Effector memory CD4-positive, alpha-beta T cell (primary cell): ENCODE results near the gene DOCK3.

Experiments
- DNase-seq, 3 donors: peaks; one replicate each; pipeline ENCODE4 v3.0.0-alpha.2; 2020
- H3K27ac ChIP-seq: 2 replicates; pipeline ENCODE4 v1.7.0; 2013; ENCODE audit warnings: mild to moderate bottlenecking, low read length, moderate library complexity; ENCODE audit not compliant: insufficient read depth, poor library complexity, severe bottlenecking
- H3K27me3 ChIP-seq: replicated peaks from 2 replicates; pipeline ENCODE4 v1.7.0; 2013; ENCODE audit warnings: mild to moderate bottlenecking, low read length; ENCODE audit not compliant: insufficient read depth, control insufficient read depth, poor library complexity, severe bottlenecking
- H3K36me3 ChIP-seq: 2 replicates; pipeline ENCODE4 v1.7.0; 2013; ENCODE audit warnings: mild to moderate bottlenecking, low read length, moderate library complexity; ENCODE audit not compliant: control insufficient read depth, insufficient read depth
- H3K4me1 ChIP-seq: 2 replicates; pipeline ENCODE4 v1.7.0; 2013; ENCODE audit warnings: low read length, mild to moderate bottlenecking; ENCODE audit not compliant: control insufficient read depth, insufficient read depth, poor library complexity, severe bottlenecking
- H3K4me3 ChIP-seq: 2 replicates; pipeline ENCODE4 v1.7.0; 2013; ENCODE audit warnings: low read length, low read depth, mild to moderate bottlenecking; ENCODE audit not compliant: insufficient read depth, poor library complexity, severe bottlenecking
- H3K9me3 ChIP-seq: 2 replicates; pipeline ENCODE4 v1.7.0; 2013; ENCODE audit warnings: mild to moderate bottlenecking, low read length, moderate library complexity; ENCODE audit not compliant: control insufficient read depth

DOCK3 gene

DNA sequence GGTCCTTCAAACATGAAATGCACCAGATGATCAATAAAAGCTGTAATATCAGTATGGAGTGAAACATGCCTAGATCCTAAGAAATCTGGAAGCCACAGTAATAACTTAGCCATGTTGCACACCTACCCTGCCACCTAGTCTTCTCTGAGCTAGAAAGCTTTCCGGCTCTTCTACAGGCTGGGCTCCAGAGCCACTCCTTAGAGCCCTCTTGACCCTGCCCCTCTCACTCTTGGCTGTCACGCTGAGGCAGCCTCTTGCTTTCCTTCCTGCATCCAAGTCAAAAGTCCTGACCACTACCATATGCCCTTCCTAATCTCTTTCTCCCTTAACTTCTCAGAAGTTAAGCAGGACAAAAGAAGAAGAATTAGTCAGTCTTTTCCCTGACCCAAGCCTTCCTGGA is 734.1 kb downstream of the DOCK3 start:
- no peak for DNase-seq
- no peaks in the 10 kb centered on the region for H3K9me3 ChIP-seq
- H3K36me3 ChIP-seq = peaks cover 21% of the 10 kb centered on the region
- H3K4me3 ChIP-seq = no peak overlapping the region
- H3K4me1 ChIP-seq = no peaks in the 10 kb centered on the region
- no peak overlapping the region for H3K27ac ChIP-seq
- no peaks in the 10 kb centered on the region for H3K27me3 ChIP-seq

- no peak for DNase-seq
- Histone ChIP-seq H3K27me3 (no peaks in the 10 kb centered on the region), H3K9me3 (no peaks in the 10 kb centered on the region), H3K36me3 (peaks cover 40% of the 10 kb centered on the region), H3K4me1 (no peaks in the 10 kb centered on the region), H3K27ac (no peak overlapping the region), H3K4me3 (no peak overlapping the region)
These were observed 747.5 kb downstream of the DOCK3 start for GRCh38 chr3:51422211-51422610.

DNA sequence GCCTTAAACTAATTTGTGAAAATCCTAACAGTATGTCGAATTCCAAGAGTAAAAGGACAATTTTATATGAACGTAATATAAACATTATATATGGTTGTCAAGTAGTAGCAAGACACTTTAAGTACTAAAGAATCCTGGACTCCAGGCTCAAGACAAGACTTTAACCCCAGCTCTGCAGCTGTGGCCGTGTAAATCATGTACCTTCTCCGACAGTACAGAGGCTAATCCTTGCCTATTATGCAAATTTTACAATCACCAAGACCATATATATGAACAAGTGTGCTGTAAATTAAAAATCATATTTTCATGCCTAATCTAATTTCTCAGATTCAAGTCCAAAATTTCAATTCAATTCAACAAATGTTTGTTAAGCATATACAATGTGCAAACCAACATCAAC is 752.2 kb downstream of the DOCK3 start:
- H3K4me3 ChIP-seq = no peak overlapping the region
- no peaks in the 10 kb centered on the region for H3K9me3 ChIP-seq
- H3K27ac ChIP-seq = no peak overlapping the region
- no peaks in the 10 kb centered on the region for H3K27me3 ChIP-seq
- DNase-seq = no peak
- no peaks in the 10 kb centered on the region for H3K4me1 ChIP-seq
- H3K36me3 ChIP-seq = peaks cover 33% of the 10 kb centered on the region

GRCh38 chr3:51429138-51429537 is 754.4 kb downstream of the DOCK3 start:
- no peaks in the 10 kb centered on the region for H3K4me1 ChIP-seq

More at GRCh38 chr3:51429138-51429537, 754.4 kb downstream of the DOCK3 start:
- Histone ChIP-seq H3K27ac (no peak overlapping the region), H3K27me3 (no peaks in the 10 kb centered on the region), H3K9me3 (no peaks in the 10 kb centered on the region), H3K36me3 (peaks cover 31% of the 10 kb centered on the region), H3K4me3 (no peak overlapping the region)
- DNase-seq = no peak
